Lung (tissue), 12 donors: Measurements from ENCODE around the gene VPS50. TPM values are rescaled to one million over a fixed set of nuclear protein-coding genes. Genes with fewer than 3 reads are reported as not detected.
"Not testable (repeated sequence)": the region's sequence is repeated elsewhere in the genome, so short reads cannot be mapped to it uniquely, and the experiment has no call there.

Experiments used
- ATAC-seq: fragments of 200-7000 bp; cut with Tn5 transposase; one replicate; pipeline ENCODE4 v1.9.1; 2020; ENCODE audit warnings: moderate number of reproducible peaks; ENCODE audit not compliant: insufficient read depth, low FRiP score
- DNase-seq, 3 donors: peaks; one replicate each; pipeline ENCODE4 v3.0.0-alpha.2; 2013 to 2017
- H3K27ac ChIP-seq, 2 donors: one replicate each; pipeline ENCODE4 v1.5.1; 2013; ENCODE audit warnings: mild to moderate bottlenecking in 2 of 2, moderate library complexity in 2 of 2, control low read depth in 1 of 2, inconsistent platforms in 1 of 2, low read depth in 1 of 2, low read length in 1 of 2
- H3K27me3 ChIP-seq, 3 donors: one replicate each; pipeline ENCODE4 v1.5.1; 2013; ENCODE audit warnings: low read length in 2 of 3; ENCODE audit not compliant: control insufficient read depth in 3 of 3, insufficient read depth in 3 of 3
- H3K36me3 ChIP-seq, 4 donors: one replicate each; pipeline ENCODE4 v1.5.1; 2013; ENCODE audit warnings: low read length in 4 of 4, mild to moderate bottlenecking in 1 of 4, moderate library complexity in 1 of 4; ENCODE audit not compliant: control insufficient read depth in 4 of 4, insufficient read depth in 4 of 4
- H3K4me1 ChIP-seq, 5 donors: one replicate each; pipeline ENCODE4 v1.5.1; 2013; ENCODE audit warnings: low read length in 5 of 5, mild to moderate bottlenecking in 2 of 5, moderate library complexity in 1 of 5; ENCODE audit not compliant: control insufficient read depth in 5 of 5, insufficient read depth in 5 of 5
- H3K4me3 ChIP-seq: one replicate; pipeline ENCODE4 v1.5.1; 2013; ENCODE audit warnings: mild to moderate bottlenecking, control low read depth, moderate library complexity
- H3K9ac ChIP-seq, 2 donors: one replicate each; pipeline ENCODE4 v1.5.1; 2013; ENCODE audit warnings: low read length in 2 of 2, control low read depth in 1 of 2; ENCODE audit not compliant: insufficient read depth in 1 of 2
- H3K9me3 ChIP-seq, 4 donors: one replicate each; pipeline ENCODE4 v1.5.1; 2013; ENCODE audit warnings: low read length in 3 of 4, mild to moderate bottlenecking in 1 of 4, moderate library complexity in 1 of 4; ENCODE audit not compliant: control insufficient read depth in 4 of 4, insufficient read depth in 3 of 4
- WGBS, 2 donors: extraction: QIAGEN DNeasy Blood & Tissue Kit; methylation state at CpG; one replicate each; pipeline ENCODE4 v1.1.7; 2013; 5-methylcytosine and 5-hydroxymethylcytosine counted together
- polyA plus RNA-seq, 2 donors: library from polyadenylated mRNA; stranded (reverse); fragments of 200-250 nt; gene quantifications; one replicate each; pipeline ENCODE4 v1.2.1, GENCODE V29; 2013
- total RNA-seq, 2 donors: library from RNA; depleted of rRNA in 1 of 2; stranded (reverse); fragments of >200 nt in 1 of 2; gene quantifications; one replicate each; pipeline ENCODE4 v1.2.1, GENCODE V29; 2014 to 2021
- TF ChIP-seq, protein P1 (sequence below): IDR thresholded peaks from 2 replicates; pipeline ENCODE4 v1.5.1; 2012; ENCODE audit warnings: mild to moderate bottlenecking; ENCODE audit errors: control extremely low read depth, extremely low read depth
- donor health status: control.
- donor health status: control.
- donor health status: Bipolar disorder and iron deficiency.
- donor health status: healthy.
- donor health status: DM: yes; HTN: yes; CAD: no.

VPS50 gene
- total and polyA plus RNA-seq, 4 donors, result 6.6 to 52.5 (median 13.7) TPM

DNA sequence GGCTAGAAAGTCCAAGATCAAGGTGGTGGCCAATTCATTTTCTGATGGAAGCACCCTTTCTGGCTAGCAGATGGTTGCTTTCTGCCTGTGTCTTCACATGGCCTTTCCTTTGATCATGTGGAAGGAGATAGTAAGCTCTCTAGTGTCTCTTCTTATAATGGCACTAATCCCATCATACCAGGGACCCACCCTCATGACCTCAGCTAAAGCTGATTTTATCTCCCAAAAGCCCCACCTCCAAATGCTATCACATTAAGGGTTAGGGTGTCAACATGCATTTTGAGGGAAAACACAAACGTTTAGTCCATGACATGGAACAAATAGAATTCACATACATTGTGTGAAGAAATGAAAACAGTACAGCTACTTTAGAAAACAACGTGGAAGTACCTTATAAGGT is 100.0 kb downstream of the VPS50 start:
- Histone ChIP-seq H3K9me3 (no peaks in the 10 kb centered on the region), H3K27ac (no peak overlapping the region), H3K27me3 (no peaks in the 10 kb centered on the region), H3K36me3 (peaks cover 0 to 5% (median under 1%) of the 10 kb centered on the region in 4 donors), H3K4me3 (no peak overlapping the region), H3K4me1 (no peaks in the 10 kb centered on the region), H3K9ac (no peak overlapping the region)
- TF ChIP-seq, protein P1, sequence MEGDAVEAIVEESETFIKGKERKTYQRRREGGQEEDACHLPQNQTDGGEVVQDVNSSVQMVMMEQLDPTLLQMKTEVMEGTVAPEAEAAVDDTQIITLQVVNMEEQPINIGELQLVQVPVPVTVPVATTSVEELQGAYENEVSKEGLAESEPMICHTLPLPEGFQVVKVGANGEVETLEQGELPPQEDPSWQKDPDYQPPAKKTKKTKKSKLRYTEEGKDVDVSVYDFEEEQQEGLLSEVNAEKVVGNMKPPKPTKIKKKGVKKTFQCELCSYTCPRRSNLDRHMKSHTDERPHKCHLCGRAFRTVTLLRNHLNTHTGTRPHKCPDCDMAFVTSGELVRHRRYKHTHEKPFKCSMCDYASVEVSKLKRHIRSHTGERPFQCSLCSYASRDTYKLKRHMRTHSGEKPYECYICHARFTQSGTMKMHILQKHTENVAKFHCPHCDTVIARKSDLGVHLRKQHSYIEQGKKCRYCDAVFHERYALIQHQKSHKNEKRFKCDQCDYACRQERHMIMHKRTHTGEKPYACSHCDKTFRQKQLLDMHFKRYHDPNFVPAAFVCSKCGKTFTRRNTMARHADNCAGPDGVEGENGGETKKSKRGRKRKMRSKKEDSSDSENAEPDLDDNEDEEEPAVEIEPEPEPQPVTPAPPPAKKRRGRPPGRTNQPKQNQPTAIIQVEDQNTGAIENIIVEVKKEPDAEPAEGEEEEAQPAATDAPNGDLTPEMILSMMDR, result no peak
- WGBS, 2 donors, result 88 to 93% methylated on average over 2 of the region's 2 CpGs
- no peak for ATAC-seq
- no peak for DNase-seq

DNA sequence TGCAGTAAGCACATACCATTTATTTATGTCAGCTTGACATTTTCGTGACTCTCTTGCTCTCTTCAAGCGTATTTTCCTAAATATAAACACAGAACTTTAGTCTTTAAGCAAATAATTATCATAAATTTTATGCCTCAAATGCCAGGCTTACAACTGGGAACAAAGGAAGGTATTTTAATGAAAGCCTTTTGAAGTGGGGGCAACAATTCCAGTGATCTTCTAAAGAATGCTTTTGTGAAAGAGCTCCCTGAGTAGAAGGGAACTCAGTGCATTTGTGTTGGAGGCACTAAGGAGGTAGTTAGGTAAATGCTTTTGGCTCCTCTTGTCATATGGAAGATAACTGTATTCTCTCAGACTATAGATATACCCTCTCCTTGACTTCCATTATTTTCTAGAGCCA is 104.9 kb downstream of the VPS50 start:
- TF ChIP-seq, protein P1, result no peak
- H3K27me3 ChIP-seq, result no peaks in the 10 kb centered on the region
- no peak overlapping the region for H3K9ac ChIP-seq
- 93 to 95% methylated on average over 2 of the region's 2 CpGs for WGBS, 2 donors
- no peaks in the 10 kb centered on the region for H3K4me1 ChIP-seq
- H3K9me3 ChIP-seq, result no peaks in the 10 kb centered on the region
- no peak overlapping the region for H3K4me3 ChIP-seq
- no peak for DNase-seq
- peaks cover 7 to 18% (median 11%) of the 10 kb centered on the region in 4 donors for H3K36me3 ChIP-seq
- ATAC-seq, result no peak
- no peak overlapping the region for H3K27ac ChIP-seq

DNA sequence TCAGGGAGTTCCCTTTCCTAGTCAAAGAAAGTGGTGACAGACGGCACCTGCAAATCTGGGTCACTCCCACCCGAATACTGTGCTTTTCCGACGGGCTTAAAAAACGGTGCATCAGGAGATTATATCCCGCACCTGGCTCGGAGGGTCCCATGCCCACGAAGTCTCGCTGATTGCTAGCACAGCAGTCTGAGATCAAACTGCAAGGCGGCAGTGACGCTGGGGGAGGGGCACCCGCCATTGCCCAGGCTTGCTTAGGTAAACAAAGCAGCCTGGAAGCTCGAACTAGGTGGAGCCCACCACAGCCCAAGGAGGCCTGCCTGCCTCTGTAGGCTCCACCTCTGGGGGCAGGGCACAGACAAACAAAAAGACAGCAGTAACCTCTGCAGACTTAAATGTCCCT is 110.0 kb downstream of the VPS50 start:
- not testable (repeated sequence) for ATAC-seq, H3K9me3 ChIP-seq, H3K9ac ChIP-seq, H3K4me1 ChIP-seq, H3K4me3 ChIP-seq, H3K27ac ChIP-seq, H3K27me3 ChIP-seq, DNase-seq
- H3K36me3 ChIP-seq, result peaks cover 3 to 18% (median 10%) of the 10 kb centered on the region in 4 donors
- WGBS, 2 donors, result 94 to 95% methylated on average over 13 of the region's 13 CpGs

DNA sequence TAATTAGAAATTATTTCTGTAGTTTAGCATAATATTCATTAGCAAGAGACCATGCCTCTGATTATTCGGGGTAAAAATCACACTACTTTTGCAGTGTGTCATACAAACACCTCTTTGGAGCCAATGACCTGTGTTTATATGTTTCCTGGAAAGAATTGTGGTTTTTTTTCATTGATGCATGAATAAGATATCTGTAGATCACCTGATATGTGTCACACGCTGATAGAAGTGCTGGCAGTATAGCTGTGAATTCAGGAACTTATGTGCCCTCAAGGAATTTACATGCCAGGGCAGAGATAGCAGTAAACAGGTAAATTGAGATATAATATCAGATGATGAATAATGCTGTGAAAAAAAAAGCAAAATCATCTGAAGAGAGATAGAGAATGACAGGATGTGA is 118.2 kb downstream of the VPS50 start:
- H3K9me3 ChIP-seq, result no peaks in the 10 kb centered on the region
- DNase-seq (no peak), ATAC-seq (no peak)
- WGBS, 2 donors, result 92 to 93% methylated on average over 2 of the region's 2 CpGs
- TF ChIP-seq, protein P1, result no peak
- H3K9ac ChIP-seq, result no peak overlapping the region
- no peak overlapping the region for H3K4me3 ChIP-seq
- no peak overlapping the region for H3K27ac ChIP-seq
- no peaks in the 10 kb centered on the region for H3K27me3 ChIP-seq
- peaks cover 0 to 7% (median 2%) of the 10 kb centered on the region in 4 donors for H3K36me3 ChIP-seq
- no peaks in the 10 kb centered on the region for H3K4me1 ChIP-seq
